Middle frontal gyrus (tissue), 1 donor: ENCODE results near the gene NUAK2.
A peak's percentile ranks its signal among the peaks of the same experiment; 100 is the strongest.
"Not testable (repeated sequence)": the region's sequence is repeated elsewhere in the genome, so short reads cannot be mapped to it uniquely, and the experiment has no call there.

ENCODE experiments used
- DNase-seq: peaks from one replicate; pipeline ENCODE4 v3.0.0-alpha.2; 2015; ENCODE audit warnings: low spot score; ENCODE audit errors: extremely low spot score

The NUAK2 gene

DNA sequence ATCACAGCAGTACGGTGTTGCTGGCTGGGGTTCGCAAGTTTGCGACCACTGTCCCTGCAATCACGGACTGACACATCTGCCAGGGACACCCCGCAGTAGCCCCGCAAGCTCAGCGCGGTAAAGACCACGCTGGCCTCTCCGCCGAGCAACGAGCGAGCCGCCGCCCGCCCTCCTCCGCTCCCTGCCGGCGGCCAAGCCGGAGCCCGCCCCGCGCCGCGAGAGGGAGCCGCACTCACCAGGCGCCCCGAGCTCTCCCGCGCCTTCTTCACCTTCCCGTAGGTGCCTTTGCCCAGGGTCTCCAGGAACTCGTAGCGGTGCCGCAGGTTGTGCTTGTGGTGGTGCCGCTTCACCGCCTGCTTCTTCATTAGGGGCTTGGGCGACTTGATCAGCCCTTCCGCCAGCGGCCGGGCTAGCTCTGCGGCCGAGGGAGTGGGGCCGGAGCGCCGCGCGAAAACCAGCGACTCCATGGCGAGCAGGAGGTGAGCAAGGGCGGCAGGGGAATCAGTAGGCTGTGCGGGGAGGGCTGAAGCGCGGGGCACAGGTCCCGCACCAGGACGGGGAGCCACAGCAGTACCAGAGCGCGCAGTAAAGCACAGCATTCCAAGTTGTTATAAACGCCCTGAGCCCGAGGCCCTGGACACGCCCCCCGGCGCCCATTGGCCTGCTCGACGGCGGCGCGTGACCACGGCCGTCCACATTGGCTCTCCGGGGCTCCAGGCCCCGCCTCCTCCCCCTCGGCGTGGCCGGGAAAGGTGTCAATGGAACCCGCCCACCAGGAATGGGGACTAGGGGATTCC, at the start of gene NUAK2:
Gene NUAK2 (minus strand): TSS at position 584 of the 797 bp plus-strand sequence. CDS start 117 bp downstream, at position 467.
- peak; percentile 70 for DNase-seq

GRCh38 chr1:205370780-205371179, 49.2 kb upstream of the NUAK2 start:
- no peak for DNase-seq

DNA sequence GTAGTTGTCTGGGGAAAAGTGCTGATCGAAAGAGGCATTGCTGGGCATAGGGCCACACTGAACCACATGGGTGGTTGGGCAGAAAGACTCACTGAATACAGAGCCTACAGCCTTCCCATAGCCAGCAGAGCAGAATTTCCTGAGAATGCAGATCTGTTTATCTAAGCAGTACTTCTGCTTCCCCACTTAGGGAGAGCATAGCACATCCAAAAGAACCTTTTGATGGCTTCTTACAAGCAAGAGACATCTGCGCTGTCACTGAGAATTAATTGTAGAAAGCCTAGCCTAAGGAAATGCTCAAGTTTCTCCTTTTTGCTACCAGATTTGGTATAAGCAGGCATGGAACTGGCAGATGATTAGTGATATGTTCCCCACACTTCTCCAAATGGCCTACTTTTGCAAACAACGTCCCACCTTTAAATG, 48.2 kb upstream of the NUAK2 start:
- DNase-seq, result no peak

DNA sequence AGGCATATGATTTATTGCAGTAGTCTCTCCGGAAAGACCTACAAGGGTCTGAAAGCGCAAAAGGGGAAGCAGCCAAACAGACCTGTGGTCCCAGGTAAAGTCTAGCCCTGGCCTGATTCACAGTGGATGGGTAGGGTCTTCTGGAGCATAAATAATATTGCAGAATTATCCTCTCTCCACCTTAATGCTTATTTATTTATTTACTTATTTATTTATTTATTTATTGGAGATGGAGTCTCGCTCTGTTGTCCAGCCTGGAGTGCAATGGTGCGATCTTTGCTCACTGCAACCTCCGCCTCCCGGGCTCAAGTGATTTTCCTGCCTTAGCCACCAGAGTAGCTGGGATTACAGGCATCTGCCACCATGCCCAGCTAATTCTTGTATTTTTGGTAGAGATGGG, 46.9 kb upstream of the NUAK2 start:
- DNase-seq, result no peak

DNA sequence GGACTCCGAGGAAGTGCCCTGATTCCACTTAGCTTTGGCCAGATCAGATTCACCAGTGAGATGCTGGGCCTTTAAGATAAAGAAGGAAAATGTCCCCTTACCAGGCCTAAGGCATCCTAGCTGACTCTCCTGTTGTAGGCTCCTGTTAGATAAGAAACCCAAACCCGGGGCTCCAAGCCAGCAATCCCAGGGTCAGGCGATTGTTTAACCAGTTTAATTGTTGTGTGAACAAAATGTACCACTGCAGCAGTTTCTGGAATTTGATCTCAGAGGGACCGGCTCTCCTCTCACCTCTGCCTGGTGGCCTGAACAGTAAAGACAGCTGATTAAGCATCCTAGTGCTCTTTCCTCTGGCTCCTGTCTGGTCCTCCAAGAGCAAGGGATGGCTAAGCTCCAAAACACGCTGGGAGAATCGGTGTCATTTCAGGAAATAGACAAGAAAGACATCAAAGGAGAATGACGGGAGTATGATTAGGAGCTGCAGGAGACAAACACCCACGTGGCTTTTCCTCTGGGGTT, 44.5 kb upstream of the NUAK2 start:
- DNase-seq, result no peak

GRCh38 chr1:205365086-205365485, 43.5 kb upstream of the NUAK2 start:
- not testable (repeated sequence) for DNase-seq

GRCh38 chr1:205360891-205361290, 39.3 kb upstream of the NUAK2 start:
- no peak for DNase-seq

DNA sequence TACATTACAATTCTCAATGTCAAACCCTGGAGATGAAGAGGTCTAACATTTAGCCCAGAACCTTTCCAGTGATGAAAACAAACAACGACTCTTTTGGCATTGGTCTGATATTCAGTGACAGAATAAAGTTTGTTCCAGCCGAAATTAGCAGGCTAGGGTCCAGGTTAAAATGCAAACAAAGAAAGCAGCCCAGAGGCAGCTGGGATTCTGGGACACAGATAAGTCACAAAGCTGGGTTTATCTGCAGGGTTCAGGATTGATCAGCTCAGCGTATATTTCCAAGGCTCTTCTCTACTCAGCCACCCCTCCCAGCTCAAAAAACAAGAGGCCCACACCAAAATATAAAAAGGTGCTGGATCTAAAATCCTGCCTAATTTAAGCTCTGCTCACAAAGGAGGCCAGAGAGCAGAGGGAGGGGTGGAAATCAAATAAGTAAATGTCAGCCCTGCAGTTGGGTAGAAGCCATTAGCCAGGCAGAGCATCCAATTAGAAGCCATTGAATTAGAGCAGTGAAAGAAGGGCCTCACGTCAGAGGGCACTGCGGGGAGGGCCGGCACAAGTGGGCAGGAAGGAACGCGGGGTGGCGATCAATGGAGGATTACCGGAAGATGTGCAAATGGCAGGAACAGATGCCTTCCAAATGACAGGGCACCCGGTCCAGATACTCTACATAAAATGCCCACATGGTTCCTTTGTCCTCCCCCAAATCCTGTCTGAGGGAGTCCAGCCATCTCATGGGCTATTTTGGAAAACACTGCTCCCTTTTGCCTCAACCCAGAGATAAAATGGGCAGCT, 38.4 kb upstream of the NUAK2 start:
- no peak for DNase-seq

GRCh38 chr1:205358579-205358978, 37.0 kb upstream of the NUAK2 start:
- no peak for DNase-seq

DNA sequence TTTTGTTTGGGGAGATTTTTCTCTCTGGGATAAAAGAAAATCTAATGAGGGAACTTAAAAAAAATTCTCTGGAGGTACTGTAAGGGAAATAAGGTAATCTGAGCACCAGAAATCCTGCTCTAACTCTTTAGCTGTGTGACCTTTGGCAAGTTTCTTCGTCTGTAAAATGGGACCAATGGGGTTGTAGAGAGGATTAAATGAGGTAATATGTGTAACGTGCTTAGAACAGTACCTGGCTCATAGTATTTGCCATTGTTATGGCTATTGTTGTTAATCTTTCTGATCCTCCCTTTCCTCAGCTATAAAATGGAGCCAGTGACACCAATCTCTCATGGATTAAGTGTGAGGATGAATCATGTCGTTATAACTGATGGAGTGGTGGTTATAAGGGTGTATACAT, 36.0 kb upstream of the NUAK2 start:
- DNase-seq, result no peak

- no peak for DNase-seq
Measured at GRCh38 chr1:205356440-205357139, 35.0 kb upstream of the NUAK2 start, which contains the start of gene KLHDC8A. KLHDC8A (minus strand) TSS chr1:205356922; CDS start chr1:205343604, 13,318 bp downstream.

DNA sequence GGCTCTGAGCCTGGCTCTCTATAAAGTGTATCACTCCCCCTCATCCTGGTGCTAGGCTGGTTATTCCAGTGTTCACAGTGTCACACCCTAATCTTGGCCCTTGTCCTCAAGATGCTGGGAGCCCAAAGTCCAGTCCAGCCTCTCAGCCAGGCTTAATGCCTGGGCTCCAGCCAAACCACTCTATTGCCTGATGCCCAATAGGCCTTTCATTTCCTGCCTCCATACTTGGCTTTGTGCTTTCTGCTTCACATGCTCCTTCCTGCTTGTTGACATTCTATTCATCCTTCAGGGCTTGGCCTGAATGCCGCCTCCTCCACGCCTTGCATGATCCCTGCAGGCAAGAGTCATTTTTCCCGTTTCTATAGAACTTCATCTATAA, 33.5 kb upstream of the NUAK2 start:
- DNase-seq, result no peak

GRCh38 chr1:205354259-205355074, 32.9 kb upstream of the NUAK2 start:
- peak; percentile 63 for DNase-seq

GRCh38 chr1:205353612-205354011, 32.1 kb upstream of the NUAK2 start:
- no peak for DNase-seq

DNA sequence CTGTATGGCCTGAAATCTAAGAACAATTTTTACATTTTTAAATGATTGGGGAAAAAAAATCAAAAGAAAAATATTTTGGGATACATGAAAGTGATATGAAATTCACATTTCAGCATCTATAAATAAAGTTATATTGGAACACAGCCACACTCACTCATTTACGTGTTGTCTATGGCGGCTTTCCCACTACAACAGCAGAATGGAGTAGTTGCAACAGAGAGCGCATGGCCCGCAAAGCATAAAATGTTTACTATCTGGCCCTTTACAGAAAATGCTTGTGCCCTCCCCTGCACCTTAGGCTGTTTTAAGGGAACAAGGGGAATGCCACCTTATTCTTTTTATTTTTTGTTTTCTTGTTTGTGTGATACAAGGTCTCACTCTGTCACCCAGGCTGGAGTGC, 31.6 kb upstream of the NUAK2 start:
- no peak for DNase-seq

- DNase-seq, result no peak
Measured at GRCh38 chr1:205351984-205352713, 30.6 kb upstream of the NUAK2 start.

- DNase-seq, result no peak
Measured at GRCh38 chr1:205350691-205351141, 29.2 kb upstream of the NUAK2 start.

DNA sequence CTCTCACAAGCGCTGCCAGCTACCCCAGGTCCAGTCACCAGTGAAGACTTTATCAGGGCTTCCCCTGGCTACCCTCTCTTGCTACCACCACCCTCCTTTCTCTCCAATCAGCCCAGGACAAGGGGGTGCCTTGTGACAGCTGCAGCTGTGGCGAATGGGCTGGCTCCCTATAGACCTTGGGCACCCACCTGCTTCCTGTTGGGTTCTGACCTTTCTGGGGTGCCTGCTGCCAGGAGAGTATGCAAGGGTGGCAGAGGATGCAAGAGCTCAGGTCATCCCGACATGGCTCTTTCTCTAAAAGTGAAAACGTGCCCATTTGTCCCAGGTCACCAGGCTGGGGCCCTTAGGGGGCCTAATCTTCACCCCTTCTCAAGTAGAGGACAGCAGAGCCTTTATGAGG, 28.6 kb upstream of the NUAK2 start:
- DNase-seq, result no peak

GRCh38 chr1:205348554-205349487, 27.3 kb upstream of the NUAK2 start:
- DNase-seq, result no peak
